Measurements from ENCODE around the gene KATNB1.
"Not testable (repeated sequence)": the region's sequence is repeated elsewhere in the genome, so short reads cannot be mapped to it uniquely, and the experiment has no call there.

Gene KATNB1

DNA sequence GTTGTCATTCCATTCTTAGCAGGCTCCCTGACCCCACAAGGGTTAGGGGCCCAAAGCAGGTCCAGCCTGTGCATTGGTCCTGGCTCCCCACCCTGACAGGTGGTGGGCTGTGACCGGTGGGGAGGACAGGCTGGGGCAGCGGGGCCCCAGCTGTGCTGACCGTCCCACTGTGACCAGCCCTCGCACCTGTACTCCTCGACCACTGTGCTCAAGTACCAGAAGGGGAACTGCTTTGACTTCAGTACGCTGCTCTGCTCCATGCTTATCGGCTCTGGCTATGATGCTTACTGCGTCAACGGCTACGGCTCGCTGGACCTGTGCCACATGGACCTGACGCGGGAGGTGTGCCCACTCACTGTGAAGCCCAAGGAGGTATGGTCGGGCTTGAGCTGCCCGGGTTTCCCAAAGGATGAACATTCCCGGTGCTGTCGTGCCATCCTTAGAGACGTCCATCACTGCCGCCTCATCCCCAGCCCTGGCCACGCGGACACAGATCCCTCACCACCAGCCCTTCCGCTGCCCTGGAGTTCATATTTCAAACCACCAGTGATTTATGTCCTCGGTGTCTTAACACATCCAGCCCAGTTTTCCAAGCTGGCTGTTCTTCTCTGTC, 33.7 kb upstream of the KATNB1 start:
- DNase-seq (ENCODE audit: low spot score) = no peak

GRCh38 chr16:57703416-57704010, 32.1 kb upstream of the KATNB1 start:
- DNase-seq (ENCODE audit: low spot score) = no peak

GRCh38 chr16:57704011-57704904, 31.3 kb upstream of the KATNB1 start:
- DNase-seq (ENCODE audit: low spot score) = no peak

DNA sequence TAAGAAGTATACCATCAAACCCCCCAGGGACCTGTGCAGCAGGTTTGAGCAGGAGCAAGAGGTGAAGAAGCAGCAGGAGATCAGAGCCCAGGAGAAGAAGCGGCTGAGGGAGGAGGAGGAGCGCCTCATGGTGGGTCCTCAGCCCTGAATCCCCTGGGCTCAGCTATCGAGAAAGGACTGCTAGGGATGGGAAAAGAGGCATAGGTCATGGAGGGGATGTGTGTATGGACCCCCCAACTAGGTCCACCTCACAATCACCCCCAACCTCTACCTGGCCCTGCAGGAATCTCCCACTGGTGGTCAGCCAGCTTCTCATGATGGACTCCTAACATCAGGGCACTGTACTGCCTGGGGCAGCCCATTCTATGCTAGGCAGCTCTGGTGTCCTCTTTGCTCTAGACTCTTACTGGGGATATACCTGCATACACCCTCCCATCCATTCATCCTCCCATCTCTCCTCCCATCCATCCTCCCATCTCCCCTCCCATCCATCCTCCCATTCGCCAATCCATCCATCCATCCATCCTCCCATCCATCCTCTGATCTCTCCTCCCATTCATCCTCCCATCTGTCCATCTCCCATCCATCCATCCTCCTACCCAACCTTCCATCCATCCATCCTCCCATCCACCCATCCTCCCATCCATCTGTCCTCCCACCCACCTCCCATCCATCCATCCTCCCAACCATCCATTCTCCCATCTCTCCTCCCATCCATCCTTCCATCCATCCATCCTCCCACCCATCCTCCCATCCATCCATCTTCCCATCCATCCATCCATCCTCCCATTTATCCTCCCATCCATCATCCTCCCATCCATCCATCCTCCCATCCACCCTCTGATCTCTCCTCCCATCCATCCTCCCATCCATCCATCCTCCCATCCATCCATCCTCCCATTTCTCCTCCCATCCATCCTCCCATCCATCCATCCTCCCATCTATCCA, 30.4 kb upstream of the KATNB1 start:
- no peak for DNase-seq (ENCODE audit: low spot score)

GRCh38 chr16:57706717-57707116, 28.9 kb upstream of the KATNB1 start:
- no peak for DNase-seq (ENCODE audit: low spot score)

DNA sequence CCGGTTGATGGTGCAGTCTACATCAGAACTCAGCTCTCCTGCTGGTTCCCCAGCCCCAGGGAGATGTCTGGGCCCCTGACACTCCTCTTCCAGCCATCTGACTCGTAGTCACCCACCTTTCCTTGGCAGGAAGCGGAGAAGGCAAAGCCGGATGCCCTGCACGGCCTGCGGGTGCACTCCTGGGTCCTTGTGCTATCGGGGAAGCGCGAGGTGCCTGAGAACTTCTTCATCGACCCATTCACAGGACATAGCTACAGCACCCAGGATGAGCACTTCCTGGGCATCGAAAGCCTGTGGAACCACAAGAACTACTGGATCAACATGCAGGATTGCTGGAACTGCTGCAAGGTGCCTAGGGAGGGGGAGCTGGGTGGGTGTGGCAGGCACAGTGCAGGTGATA, 28.2 kb upstream of the KATNB1 start:
- no peak for DNase-seq (ENCODE audit: low spot score)

DNA sequence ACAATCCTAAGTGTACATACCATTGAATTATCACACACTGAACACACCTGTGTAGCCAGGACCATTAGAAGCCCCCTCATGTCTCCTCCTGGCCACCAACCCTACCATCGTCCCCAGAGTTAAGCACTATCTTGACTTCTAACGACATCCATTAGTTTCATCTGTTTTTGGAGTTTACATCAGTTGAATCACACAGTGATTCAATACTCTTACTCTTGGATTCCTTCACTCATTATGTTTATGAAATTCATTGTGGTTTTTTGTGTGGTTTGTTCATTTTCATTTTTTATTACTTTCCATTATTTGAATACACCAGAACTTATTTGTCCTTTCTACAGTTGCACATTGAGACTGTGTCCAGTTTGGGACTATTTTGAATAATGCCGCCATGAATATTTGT, 27.4 kb upstream of the KATNB1 start:
- DNase-seq (ENCODE audit: low spot score) = no peak

- DNase-seq (ENCODE audit: low spot score) = no peak
Observed at GRCh38 chr16:57709663-57710062, 25.9 kb upstream of the KATNB1 start.

DNA sequence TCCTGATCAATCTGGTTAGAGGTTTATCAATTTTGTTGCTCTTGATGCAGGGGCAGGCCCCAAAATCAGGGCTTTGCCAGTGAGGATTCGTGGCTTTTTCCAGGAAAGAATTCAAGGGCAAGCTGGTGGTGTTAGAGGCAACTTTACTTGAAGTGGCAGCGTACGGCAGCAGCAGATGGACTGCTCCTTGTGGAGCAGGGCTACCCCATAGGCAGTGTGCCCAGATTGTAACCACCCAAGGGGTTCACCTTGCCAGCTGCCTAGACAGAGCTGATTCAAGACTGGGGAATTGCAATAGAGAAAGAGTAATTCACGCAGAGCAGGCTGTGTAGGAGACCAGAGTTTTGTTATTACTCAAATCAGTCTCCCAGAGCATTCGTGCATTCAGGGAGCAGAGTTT, 24.2 kb upstream of the KATNB1 start:
- no peak for DNase-seq (ENCODE audit: low spot score)

DNA sequence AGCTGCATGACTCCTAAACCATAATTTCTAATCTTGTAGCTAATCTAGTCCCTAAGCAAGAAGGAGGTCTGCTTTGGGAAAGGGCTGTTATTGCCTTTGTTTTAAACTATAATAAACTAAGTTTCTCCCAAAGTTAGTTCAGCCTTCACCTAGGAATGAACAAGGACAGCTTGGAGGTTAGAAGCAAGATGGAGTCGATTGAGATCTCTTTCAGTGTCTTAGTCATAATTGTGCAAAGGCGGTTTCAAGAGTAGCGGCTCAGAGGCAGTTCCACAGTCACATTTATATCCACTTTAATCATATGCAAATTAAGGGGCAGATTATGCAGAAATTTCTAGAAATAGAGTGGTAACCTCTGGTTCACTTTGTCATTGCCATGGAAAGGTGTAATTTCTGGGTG, 23.6 kb upstream of the KATNB1 start:
- DNase-seq (ENCODE audit: low spot score) = no peak

DNA sequence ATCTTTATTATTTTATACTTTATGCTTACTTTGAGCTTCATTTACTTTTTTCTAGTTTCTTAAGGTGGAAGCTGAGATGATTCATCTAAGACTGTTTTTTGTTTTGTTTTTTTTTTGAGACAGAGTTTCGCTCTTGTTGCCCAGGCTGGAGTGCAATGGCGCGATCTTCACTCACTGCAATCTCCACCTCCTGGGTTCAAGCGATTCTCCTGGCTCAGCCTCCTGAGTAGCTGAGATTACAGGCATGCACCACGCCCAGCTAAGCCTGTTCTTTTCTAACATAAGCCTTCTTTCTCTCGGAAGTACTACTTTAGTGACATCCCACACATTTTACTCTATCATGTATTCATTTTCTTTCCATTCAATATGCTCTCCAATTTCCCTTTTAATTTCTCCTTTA, 23.0 kb upstream of the KATNB1 start:
- DNase-seq (ENCODE audit: low spot score) = not testable (repeated sequence)

DNA sequence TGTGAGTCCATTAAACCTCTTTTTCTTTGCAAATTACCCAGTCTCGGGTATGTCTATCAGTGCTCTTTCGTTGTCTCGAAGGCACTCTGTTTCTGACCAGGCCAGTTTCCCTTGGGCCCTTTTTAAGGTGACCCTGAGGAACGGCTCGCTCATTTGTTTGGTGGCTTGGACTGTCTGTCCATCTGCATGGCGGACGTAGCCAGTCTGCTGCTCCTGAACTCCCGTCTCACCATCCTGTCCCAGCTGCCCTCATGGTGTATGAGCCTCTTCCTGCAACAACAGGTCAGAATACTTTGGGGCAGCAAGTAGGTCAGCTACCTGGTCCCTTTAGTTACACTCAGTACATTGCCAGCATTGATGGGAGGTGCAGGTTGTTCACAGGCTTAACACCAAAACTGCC, 22.0 kb upstream of the KATNB1 start:
- no peak for DNase-seq (ENCODE audit: low spot score)

- DNase-seq (ENCODE audit: low spot score) = no peak
Observed at GRCh38 chr16:57714047-57714446, 21.5 kb upstream of the KATNB1 start.

DNA sequence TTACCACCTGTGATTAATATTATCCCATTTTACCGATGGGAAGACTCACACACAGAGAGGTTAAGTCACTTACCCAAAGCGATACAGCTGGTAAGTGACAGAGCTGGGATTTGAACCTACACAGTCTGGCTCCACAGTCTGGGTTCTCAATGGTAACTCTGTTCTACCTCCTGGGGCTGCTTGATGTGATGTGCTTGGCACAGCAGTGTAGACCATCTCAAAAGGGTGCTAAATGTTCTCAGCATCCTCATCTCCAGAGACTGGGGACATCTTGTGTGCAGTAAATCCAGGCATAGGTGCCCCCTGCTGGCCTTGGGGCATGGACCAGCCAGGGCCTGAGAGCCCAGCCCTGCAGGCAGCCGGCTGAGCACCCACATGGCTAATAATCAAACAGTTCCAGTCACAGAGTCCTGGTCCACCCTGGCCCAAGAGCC, 15.4 kb upstream of the KATNB1 start:
- peak; percentile 72 for DNase-seq (ENCODE audit: low spot score)

DNA sequence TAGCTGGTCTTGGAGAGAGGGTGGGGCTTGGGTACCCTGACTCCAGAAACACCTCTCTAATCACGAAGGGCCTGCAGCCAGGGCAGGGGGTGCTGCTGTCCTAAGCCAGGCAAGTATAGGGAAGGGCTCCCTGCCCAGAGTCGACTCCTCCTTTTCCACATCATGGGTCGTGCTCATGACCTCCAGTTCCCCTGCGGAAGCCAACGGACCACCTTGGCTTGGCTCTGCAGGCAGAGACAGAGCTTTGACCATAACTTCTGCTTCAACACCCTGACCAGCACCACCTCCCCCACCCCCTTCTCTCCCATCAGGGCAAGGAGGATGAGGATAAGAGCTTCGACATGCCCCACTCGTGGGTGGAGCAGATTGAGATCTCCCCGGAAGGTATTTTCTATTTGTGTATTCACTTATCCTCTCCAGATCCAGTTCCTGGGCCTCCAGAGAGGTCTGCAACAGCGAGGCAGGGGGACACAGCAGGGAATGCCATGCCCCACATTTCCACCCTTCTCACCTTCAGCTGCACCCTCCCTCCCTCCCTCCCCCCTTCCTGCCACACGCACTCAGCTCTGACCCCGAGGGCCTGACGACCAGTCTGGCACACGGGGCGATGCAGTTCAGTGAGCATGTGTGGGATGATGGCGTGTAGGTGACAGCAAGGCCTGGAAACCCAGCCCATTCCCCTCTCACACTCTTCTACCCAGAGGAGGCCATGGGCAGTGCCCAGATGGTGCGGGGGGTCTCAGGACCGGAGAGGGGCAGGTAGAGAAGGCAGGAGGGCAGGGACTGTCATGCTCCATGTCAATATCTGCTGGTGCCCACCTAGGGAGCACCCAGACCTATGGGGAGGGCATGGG, 14.0 kb upstream of the KATNB1 start:
- peak; percentile 24 for DNase-seq (ENCODE audit: low spot score)

GRCh38 chr16:57722210-57722499, 13.4 kb upstream of the KATNB1 start:
- DNase-seq (ENCODE audit: low spot score) = no peak

DNA sequence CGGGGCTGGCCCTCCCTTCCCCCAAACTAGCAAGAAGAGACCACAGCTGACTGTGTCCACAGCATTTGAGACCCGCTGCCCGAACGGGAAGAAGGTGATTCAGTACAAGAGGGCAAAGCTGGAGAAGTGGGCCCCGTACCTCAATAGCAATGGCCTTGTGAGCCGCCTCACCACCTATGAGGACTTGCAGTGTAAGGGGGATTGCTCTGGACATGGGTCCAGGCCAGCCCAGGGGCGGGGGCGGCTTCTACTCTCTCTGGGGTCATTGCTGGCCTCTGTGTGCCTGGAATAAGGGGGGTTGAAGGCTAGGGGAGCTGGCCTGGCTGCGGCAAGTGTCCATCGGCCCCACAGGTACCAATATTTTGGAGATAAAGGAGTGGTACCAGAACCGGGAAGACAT, 12.9 kb upstream of the KATNB1 start:
- no peak for DNase-seq (ENCODE audit: low spot score)

DNA sequence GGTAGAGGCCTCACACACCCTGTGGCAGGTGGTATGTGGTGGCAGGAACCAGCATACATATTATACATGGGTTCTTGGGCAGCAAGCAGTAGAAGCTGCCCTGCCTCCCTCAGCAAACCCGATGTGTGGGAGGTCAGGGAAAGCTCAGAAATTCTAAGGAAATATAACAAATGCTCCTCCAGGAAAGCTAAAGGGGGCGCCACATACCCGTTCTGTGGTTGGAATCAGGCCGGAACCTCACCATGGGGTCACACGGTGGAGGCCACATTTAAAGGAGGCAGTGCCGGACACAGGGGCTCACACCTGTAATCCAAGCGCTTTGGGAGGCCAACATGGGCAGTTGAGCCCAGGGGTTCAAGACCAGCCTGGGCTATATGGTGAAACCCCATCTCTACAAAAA, 12.4 kb upstream of the KATNB1 start:
- peak; percentile 21 for DNase-seq (ENCODE audit: low spot score)

DNA sequence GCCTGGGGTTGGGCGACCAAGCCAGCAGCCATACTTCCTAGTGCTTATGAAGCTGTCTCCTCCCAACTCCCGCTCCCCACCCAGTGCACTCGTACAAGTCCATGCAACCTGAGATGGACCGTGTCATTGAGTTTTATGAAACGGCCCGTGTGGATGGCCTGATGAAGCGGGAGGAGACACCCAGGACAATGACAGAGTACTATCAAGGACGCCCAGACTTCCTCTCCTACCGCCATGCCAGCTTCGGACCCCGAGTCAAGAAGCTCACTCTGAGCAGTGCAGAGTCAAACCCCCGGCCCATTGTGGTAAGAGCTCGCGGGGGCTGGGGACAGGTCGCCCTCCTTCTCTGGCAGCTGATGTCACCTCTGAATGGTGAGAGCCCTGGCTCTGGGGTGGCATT, 11.0 kb upstream of the KATNB1 start:
- DNase-seq (ENCODE audit: low spot score) = no peak

GRCh38 chr16:57725151-57725550, 10.4 kb upstream of the KATNB1 start:
- DNase-seq (ENCODE audit: low spot score) = no peak

DNA sequence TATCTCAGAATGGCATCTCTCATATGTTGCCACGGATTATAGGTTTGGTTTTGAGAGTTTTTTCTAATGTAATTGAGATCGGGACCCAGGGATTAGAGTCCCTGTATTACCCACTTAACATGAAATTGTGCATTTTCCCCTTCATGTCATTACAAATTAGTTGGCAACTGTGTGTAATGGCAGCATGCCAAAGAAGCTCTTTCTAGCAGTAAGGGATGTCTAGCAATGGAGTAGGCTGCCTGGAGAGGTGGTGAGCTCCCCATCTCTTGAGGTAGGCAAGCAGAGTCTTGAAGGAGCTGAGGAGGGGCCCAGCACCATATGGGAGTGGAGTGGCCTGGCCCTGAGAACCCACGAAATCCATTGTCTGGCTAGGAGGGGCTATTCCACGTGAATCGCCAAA, 10.0 kb upstream of the KATNB1 start:
- DNase-seq (ENCODE audit: low spot score) = no peak

All from kidney tubule cell (primary cell).